VCaP (cell line): ENCODE data around the gene PRDM16.

Experiments used
- H3K27ac ChIP-seq: fragments of 450-650 bp; 2 replicates; pipeline ENCODE4 v1.5.1; 2017
- TF ChIP-seq, protein P1 (sequence below): fragments of 450-650 bp; conservative IDR thresholded peaks from 2 replicates; pipeline ENCODE4 v1.5.1; 2017; ENCODE audit warnings: mild to moderate bottlenecking, moderate library complexity

PRDM16 gene

DNA sequence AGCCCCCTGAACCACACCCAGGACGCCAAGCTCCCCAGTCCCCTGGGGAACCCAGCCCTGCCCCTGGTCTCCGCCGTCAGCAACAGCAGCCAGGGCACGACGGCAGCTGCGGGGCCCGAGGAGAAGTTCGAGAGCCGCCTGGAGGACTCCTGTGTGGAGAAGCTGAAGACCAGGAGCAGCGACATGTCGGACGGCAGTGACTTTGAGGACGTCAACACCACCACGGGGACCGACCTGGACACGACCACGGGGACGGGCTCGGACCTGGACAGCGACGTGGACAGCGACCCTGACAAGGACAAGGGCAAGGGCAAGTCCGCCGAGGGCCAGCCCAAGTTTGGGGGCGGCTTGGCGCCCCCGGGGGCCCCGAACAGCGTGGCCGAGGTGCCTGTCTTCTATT, 342.8 kb downstream of the PRDM16 start:
- TF ChIP-seq, protein P1, sequence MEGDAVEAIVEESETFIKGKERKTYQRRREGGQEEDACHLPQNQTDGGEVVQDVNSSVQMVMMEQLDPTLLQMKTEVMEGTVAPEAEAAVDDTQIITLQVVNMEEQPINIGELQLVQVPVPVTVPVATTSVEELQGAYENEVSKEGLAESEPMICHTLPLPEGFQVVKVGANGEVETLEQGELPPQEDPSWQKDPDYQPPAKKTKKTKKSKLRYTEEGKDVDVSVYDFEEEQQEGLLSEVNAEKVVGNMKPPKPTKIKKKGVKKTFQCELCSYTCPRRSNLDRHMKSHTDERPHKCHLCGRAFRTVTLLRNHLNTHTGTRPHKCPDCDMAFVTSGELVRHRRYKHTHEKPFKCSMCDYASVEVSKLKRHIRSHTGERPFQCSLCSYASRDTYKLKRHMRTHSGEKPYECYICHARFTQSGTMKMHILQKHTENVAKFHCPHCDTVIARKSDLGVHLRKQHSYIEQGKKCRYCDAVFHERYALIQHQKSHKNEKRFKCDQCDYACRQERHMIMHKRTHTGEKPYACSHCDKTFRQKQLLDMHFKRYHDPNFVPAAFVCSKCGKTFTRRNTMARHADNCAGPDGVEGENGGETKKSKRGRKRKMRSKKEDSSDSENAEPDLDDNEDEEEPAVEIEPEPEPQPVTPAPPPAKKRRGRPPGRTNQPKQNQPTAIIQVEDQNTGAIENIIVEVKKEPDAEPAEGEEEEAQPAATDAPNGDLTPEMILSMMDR = no peak
- H3K27ac ChIP-seq = no peak overlapping the region

DNA sequence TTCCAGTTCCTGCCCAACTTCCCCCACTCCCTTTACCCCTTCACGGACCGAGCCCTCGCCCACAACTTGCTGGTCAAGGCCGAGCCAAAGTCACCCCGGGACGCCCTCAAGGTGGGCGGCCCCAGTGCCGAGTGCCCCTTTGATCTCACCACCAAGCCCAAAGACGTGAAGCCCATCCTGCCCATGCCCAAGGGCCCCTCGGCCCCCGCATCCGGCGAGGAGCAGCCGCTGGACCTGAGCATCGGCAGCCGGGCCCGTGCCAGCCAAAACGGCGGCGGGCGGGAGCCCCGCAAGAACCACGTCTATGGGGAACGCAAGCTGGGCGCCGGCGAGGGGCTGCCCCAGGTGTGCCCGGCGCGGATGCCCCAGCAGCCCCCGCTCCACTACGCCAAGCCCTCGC, 343.4 kb downstream of the PRDM16 start:
- TF ChIP-seq, protein P1 = no peak
- H3K27ac ChIP-seq = no peak overlapping the region

DNA sequence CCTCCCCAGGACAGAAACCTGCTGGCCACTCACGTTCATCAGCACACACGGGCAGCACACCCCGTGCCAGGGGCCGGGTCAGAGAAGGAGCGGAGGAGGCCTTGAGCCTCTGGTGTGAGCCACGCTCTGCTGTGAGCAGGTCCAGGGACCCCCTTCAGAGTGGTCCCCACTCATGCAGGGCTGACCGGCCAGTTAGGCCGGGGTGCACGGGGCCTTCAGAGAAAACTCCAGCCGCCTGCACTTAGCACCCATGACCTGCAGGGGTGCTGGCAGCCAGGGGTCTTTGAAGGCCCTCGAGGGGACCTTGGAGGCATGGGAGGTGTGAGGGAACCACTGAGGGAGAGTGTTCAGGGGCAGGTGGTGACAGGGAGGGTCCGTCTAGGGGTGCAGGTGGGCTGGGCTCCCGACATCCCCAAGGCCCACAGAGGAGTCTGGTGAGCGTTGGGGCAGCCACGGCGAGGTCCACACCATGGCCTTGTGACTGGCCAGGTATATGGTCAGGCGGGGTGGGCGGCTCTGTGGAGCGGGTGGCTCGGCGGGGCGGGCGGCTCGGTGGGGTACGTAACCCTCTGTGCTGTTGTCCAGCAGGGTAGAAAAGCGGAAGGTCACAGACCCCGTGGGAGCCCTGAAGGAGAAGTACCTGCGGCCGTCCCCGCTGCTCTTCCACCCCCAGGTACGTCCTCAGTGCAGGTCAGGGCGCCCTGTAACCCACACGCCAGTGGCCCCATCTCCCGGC, 345.1 kb downstream of the PRDM16 start:
- no peak overlapping the region for H3K27ac ChIP-seq
- TF ChIP-seq, protein P1 = 0 out of 2 replicates have a peak, but pooled peaks have one; percentile 21

DNA sequence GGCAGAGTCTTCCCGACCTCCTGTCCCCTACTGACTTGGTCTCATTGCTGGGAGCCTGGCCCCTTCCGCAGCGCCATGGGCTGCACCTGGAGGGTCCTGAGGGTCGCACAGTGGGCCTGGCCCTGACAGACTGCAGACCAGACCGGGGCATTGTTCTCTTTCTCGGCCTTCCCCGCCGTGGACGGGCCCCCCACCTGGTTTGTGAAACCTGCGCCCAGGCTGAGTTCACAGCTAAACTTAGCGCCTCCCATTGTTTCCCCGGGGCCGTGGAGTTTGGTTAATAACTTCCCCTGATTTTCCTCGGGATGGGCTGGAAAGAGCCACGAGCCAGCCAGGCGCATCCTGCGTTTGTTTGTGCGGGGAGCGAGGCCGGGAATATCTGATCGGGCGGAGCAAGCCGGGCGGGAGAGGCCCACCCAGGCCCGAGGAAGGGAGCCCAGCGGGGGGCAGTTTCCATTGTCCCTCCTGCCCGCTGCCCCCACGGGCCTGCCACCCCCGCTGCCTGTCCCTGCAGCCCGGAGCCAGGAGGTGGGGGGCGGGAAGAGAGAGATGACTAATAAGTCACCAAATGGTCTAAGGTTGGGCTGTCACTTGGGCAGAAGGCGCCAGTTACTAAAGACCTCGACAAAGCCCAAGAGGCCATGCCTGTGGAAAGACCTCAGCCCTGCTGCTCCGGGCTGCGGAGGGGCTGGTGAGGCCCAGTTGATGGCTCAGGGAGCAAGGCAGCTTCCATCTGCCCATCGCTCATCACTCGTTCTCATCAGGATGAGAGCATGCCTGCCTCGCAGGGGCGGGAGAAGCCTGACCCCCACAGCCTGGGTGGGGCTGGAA, 346.5 kb downstream of the PRDM16 start:
- TF ChIP-seq, protein P1 = no peak
- no peak overlapping the region for H3K27ac ChIP-seq

DNA sequence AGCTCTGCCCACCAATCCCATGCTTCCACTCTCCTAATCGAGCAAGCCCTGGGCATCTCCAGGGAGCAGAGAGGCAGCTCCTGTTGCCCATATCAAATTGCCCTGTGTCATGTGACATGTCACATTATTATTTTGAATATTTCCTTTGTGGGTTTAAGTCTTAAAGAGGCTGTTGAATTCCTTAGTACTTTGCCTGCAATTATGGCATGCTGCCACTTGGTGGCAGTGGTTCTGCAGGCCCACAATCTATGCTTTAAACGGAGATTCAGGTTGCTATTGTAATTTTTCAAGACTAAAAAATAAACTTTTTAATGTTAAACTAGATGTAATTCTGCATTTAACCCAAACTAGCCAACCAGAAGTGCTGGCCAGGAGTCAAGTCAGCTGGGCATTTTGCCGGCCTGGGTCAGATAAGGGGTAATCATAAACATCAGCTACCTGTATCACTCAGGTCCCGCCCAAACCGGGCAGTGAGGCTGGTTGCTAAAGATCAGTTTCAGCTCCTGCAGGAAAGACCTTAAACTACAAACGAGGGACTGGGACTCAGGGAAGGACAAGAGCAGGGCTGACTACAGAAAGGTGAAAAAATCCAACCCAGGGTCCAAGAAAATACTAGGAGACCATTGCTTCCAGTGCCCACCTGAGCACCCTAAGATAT, 348.2 kb downstream of the PRDM16 start:
- no peak overlapping the region for H3K27ac ChIP-seq
- TF ChIP-seq, protein P1 = peak; percentile 61

DNA sequence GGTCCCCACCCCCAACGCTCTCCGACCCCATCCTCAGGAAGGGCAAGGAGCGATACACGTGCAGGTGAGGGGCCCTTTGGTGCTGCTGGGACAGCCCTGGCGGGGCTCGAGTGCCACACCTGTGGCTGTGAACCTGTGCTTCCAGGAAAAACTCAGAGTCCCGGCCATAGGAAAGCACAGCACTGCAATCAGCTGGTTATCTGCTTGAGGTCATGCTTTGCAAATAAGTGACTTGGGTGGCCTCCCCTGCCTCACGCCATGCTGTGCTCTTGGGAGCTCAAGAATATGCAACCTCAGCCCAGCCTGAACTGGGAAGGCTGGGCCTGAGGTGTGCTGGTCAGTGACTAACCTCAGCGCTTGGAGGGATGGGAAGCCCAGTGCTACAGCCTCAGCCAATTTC, 348.9 kb downstream of the PRDM16 start:
- TF ChIP-seq, protein P1 = no peak
- H3K27ac ChIP-seq = no peak overlapping the region

DNA sequence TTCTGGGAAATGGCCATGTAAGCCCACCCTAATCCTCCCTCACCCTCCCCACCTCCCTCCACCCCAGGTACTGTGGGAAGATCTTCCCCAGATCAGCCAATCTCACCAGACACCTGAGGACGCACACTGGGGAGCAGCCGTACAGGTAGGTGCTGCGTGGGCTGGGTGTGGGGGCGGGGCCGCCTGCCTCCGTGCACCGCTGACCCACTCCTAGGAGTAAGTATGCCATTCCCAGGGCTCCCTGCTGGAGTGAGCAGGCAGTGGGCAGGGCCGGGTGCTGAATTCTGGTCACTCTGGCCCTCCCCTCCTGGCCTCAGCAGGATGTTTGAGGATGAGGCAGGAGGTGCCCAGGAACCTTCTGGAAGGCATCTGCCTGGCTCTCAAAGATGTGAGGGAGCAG, 349.6 kb downstream of the PRDM16 start:
- TF ChIP-seq, protein P1 = no peak
- no peak overlapping the region for H3K27ac ChIP-seq
